Measurements from ENCODE around the gene OSM.

Gene OSM

GRCh38 chr22:30296833-30297232, 30.2 kb upstream of the OSM start:
- TF ChIP-seq, protein P1, sequence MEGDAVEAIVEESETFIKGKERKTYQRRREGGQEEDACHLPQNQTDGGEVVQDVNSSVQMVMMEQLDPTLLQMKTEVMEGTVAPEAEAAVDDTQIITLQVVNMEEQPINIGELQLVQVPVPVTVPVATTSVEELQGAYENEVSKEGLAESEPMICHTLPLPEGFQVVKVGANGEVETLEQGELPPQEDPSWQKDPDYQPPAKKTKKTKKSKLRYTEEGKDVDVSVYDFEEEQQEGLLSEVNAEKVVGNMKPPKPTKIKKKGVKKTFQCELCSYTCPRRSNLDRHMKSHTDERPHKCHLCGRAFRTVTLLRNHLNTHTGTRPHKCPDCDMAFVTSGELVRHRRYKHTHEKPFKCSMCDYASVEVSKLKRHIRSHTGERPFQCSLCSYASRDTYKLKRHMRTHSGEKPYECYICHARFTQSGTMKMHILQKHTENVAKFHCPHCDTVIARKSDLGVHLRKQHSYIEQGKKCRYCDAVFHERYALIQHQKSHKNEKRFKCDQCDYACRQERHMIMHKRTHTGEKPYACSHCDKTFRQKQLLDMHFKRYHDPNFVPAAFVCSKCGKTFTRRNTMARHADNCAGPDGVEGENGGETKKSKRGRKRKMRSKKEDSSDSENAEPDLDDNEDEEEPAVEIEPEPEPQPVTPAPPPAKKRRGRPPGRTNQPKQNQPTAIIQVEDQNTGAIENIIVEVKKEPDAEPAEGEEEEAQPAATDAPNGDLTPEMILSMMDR (IDR thresholded peaks at IDR 0.05), result no peak
- peaks cover 76% of the 10 kb centered on the region for H3K36me3 ChIP-seq
- no peak overlapping the region for H3K4me3 ChIP-seq (ENCODE audit: low read depth in 1 of 2, low read length in 1 of 2)
- no peaks in the 10 kb centered on the region for H3K27me3 ChIP-seq
- H3K4me1 ChIP-seq (ENCODE audit: control insufficient read depth in 1 of 2, insufficient read depth in 1 of 2, low read depth in 1 of 2, low read length in 1 of 2), result peaks cover 15% of the 10 kb centered on the region in 2 experiments
- no peak overlapping the region for H3K27ac ChIP-seq
- H3K9me3 ChIP-seq, result no peaks in the 10 kb centered on the region

GRCh38 chr22:30296324-30296723, 29.7 kb upstream of the OSM start:
- Histone ChIP-seq H3K27ac (no peak overlapping the region), H3K4me3 (ENCODE audit: low read depth in 1 of 2, low read length in 1 of 2) (no peak overlapping the region), H3K36me3 (peaks cover 81% of the 10 kb centered on the region), H3K9me3 (no peaks in the 10 kb centered on the region), H3K27me3 (no peaks in the 10 kb centered on the region), H3K4me1 (ENCODE audit: control insufficient read depth in 1 of 2, insufficient read depth in 1 of 2, low read depth in 1 of 2, low read length in 1 of 2) (peaks cover 10% of the 10 kb centered on the region in 2 experiments)
- TF ChIP-seq, protein P1 (IDR thresholded peaks at IDR 0.05), result no peak

DNA sequence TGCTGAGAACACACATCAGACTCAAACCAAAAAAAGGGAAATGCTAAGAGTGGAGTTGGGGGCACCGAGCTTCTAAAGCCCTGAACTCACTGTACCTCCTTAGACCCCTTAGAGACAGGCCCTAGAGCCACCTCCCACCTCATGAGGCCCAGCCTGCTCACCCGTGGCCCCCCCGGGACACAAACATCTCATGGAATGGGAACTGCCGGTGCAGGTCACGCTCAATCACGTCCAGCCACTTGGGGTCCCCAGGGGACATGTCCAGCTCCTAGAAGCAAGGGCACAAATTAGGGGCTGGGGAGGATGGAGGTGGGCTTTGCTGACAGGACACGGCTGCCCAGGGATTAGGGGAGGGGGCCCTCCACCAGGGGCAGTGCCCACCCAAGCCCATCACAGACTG, 28.9 kb upstream of the OSM start:
- Histone ChIP-seq H3K4me1 (ENCODE audit: control insufficient read depth in 1 of 2, insufficient read depth in 1 of 2, low read depth in 1 of 2, low read length in 1 of 2) (peaks cover 2 to 3% of the 10 kb centered on the region in 2 experiments), H3K27ac (no peak overlapping the region), H3K9me3 (no peaks in the 10 kb centered on the region), H3K27me3 (no peaks in the 10 kb centered on the region), H3K36me3 (peaks cover 84% of the 10 kb centered on the region), H3K4me3 (ENCODE audit: low read depth in 1 of 2, low read length in 1 of 2) (no peak overlapping the region)
- TF ChIP-seq, protein P1 (IDR thresholded peaks at IDR 0.05), result no peak

DNA sequence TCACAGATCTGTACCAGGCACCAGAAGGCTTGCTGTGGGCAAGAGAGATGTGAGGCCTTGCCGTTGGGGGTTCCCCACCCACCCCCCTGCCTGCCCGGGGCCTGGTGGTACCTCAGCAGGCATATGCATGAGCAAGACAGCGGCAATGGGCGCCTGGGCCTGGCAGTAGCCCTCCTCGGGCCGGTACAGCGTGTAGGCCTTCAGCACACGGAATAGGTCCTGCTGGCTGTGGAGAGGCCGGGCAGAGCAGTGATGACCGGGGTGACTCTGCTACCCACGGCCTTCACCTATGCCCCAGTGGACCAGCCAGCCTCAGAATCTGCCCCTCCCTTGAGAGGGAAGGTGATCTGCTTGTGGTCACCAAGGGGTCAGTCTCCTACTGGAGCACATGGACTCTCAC, 28.2 kb upstream of the OSM start:
- TF ChIP-seq, protein P1 (IDR thresholded peaks at IDR 0.05), result no peak
- Histone ChIP-seq H3K4me1 (ENCODE audit: control insufficient read depth in 1 of 2, insufficient read depth in 1 of 2, low read depth in 1 of 2, low read length in 1 of 2) (peaks cover 3 to 8% of the 10 kb centered on the region in 2 experiments), H3K9me3 (no peaks in the 10 kb centered on the region), H3K27me3 (no peaks in the 10 kb centered on the region), H3K4me3 (ENCODE audit: low read depth in 1 of 2, low read length in 1 of 2) (no peak overlapping the region), H3K27ac (no peak overlapping the region), H3K36me3 (peaks cover 84% of the 10 kb centered on the region)

- no peaks in the 10 kb centered on the region for H3K27me3 ChIP-seq
- no peak overlapping the region for H3K27ac ChIP-seq
- H3K36me3 ChIP-seq, result peaks cover 80% of the 10 kb centered on the region
- peaks cover 5 to 12% of the 10 kb centered on the region in 2 experiments for H3K4me1 ChIP-seq (ENCODE audit: control insufficient read depth in 1 of 2, insufficient read depth in 1 of 2, low read depth in 1 of 2, low read length in 1 of 2)
- H3K4me3 ChIP-seq (ENCODE audit: low read depth in 1 of 2, low read length in 1 of 2), result no peak overlapping the region
- TF ChIP-seq, protein P1 (IDR thresholded peaks at IDR 0.05), result no peak
- no peaks in the 10 kb centered on the region for H3K9me3 ChIP-seq
Observed at GRCh38 chr22:30294066-30294465, 27.4 kb upstream of the OSM start.

DNA sequence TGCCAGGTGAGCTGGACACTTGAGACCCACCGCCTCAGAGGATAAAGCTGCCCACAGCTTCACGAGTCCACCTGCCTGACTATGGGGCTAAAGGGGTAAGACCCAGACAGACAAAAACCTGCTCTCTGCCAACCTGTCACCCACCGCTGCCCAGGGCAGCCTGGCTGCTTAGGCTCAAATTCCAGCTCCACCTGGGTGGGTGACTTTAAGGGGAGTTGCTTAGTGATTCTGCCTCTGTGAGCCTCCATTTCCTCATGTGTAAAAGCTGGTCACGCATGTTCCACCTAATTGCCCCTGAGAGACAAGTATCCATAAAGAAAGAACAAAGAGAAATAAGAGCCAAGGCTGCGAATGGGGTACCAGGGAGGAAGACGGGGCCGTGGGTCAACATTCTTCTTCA, 26.4 kb upstream of the OSM start:
- H3K27ac ChIP-seq, result no peak overlapping the region
- no peaks in the 10 kb centered on the region for H3K9me3 ChIP-seq
- H3K27me3 ChIP-seq, result no peaks in the 10 kb centered on the region
- TF ChIP-seq, protein P1 (IDR thresholded peaks at IDR 0.05), result no peak
- peaks cover 16 to 22% of the 10 kb centered on the region in 2 experiments for H3K4me1 ChIP-seq (ENCODE audit: control insufficient read depth in 1 of 2, insufficient read depth in 1 of 2, low read depth in 1 of 2, low read length in 1 of 2)
- no peak overlapping the region for H3K4me3 ChIP-seq (ENCODE audit: low read depth in 1 of 2, low read length in 1 of 2)
- H3K36me3 ChIP-seq, result peaks cover 70% of the 10 kb centered on the region
